IPS-18c (cell line): ENCODE results near the gene CPA3.

Experiments used
- H3K4me3 ChIP-seq: 2 replicates; pipeline ENCODE4 v1.7.0; 2013; ENCODE audit warnings: low read depth, mild to moderate bottlenecking, low read length, moderate library complexity; ENCODE audit not compliant: insufficient read depth
- H3K9me3 ChIP-seq: one replicate; pipeline ENCODE4 v1.6.1; 2013; ENCODE audit warnings: mild to moderate bottlenecking, low read length, moderate library complexity; ENCODE audit not compliant: control insufficient read depth, insufficient read depth

Gene CPA3, protein sequence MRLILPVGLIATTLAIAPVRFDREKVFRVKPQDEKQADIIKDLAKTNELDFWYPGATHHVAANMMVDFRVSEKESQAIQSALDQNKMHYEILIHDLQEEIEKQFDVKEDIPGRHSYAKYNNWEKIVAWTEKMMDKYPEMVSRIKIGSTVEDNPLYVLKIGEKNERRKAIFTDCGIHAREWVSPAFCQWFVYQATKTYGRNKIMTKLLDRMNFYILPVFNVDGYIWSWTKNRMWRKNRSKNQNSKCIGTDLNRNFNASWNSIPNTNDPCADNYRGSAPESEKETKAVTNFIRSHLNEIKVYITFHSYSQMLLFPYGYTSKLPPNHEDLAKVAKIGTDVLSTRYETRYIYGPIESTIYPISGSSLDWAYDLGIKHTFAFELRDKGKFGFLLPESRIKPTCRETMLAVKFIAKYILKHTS

DNA sequence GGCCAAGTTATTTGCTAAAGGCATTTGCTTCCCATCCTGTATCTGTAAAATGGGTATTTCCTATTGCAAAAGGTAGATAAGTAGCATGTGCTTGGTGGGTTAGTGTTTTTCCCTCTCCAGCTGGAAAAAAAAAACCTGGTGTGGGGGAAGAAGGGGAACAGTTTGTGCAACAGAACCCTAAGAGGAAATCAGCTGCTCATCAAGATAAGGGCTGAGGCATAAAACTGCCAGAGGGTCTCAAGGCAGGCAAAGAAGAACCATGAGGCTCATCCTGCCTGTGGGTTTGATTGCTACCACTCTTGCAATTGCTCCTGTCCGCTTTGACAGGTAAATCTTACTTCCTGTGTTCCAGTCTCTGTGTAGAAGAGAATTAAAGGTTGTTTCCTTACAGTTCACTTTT is at the start of gene CPA3:
Gene CPA3, plus strand, starts transcription at position 248 of the 400 bp plus-strand sequence. Its CDS starts 12 bp downstream, at position 260.
- no peaks in the 10 kb centered on the region for H3K9me3 ChIP-seq
- H3K4me3 ChIP-seq, result no peak within 1 kb of the TSS

DNA sequence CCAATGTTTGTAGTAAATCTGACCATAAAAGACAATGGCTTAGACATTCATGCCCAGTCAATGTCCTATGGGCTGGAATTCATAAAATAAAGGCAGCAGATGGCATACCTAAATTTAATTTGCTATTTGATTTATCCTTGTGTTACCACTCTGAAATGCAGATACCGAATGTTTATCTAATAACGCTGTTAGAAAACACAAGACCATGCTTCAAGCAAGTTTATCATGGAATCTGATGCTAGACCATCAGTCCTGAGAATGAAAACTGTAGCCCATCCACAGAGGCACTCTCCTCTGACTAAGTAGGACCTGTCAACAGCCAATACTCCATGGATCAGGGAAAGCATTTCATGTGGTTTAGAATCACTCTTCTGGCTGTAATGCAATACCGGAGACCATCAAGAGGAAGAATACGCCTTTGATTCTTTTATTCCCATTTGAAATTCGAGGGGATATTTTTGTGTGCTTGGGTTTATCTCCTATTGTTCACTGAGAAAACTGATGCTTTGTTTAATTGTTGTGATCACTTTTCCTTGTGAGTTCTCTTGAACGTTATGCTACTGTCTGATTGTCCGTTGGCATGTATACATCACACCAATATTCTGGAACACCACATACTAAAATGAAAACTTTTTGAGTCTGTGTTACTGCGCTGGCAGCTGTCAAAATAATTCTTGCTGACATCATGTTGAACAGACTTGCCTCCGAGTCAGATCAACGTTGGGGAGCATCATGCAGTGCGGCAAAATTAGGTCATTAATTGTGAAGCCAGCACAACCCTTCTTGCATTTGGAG is 49.6 kb upstream of the CPA3 start:
- Histone ChIP-seq H3K4me3 (no peak overlapping the region), H3K9me3 (no peaks in the 10 kb centered on the region)

DNA sequence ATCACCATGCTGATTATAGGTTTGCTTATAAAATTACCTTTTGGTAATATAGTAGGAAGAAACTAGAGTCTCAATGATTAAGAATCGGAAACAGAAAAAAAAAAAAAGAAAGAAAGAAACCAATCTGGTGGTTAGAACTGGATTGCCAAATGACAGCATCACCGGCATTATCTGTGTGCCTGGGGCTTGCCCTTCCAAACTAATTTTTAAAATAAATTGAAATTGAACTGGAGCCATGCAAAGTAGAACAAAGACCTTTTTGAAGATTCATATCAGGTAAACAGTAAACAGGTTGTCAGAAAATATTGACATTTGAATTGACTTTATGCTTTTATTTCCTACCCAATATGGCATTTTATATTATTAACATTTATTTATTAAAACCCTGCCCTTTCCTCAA is 48.7 kb upstream of the CPA3 start:
- Histone ChIP-seq H3K4me3 (no peak overlapping the region), H3K9me3 (no peaks in the 10 kb centered on the region)

DNA sequence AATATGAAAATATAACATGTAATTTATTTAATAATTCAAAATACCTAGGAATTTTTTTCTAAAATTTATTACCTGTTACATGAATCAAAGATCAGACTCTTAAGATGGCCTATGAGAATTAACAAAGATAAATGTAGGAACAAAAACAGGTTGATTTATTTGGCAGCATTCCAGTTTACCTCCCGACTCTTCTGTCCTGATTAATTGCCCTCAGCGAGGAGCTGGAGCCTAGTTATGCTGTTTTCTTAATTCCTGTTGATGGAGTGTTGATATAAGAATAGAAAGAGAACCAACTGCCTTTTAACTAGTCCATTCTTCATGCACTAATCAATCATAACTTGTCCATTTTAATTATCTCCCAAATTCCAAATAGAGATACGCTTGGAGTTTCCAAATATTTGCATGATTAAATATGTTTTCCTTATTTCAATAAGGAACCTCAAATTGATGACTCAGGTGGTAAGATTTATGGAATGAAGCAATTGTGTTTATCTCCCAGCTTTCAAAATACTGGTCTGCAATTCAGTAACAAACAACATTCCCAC is 48.0 kb upstream of the CPA3 start:
- H3K4me3 ChIP-seq, result no peak overlapping the region
- H3K9me3 ChIP-seq, result no peaks in the 10 kb centered on the region

DNA sequence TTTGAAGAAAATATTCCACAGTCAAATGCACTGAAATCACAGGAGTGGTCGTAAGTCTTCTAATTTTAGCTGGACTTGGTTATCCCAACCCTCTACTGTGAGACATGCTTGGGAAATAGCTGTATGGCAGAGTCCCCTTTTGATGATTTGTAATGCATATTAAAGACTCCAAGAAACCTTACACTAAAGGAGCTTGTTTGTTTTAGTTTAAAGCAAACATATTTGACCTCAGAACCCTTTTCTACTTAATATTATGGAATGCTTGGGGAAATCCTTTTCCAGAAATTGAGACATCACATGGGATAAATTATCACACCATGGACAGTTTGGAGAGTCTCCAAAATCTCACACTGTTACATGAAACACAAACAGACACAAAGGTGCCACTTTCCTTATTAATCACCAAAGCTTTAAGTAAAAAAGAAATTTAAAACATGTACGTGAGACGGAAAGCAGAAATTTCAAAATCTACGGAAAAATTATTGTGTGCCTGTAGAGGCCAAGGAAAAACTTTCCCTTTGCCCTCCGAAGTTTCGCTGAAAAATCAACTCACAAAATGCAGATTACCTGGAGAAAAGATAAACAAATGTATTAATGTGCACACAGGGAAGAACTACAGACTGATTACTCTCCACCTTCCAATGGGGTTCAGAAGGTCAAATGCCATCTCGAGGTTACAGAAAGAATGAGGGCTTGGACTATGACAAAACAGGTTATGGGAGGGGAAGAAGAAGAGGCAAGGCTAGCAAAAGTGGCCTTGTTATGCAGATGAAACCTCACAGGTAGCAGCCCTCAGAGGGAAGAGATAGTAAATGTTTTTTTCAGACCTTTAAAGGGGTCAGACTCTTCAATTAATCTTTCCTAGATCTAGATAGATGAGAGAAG is 44.5 kb upstream of the CPA3 start:
- no peak overlapping the region for H3K4me3 ChIP-seq
- H3K9me3 ChIP-seq, result no peaks in the 10 kb centered on the region

DNA sequence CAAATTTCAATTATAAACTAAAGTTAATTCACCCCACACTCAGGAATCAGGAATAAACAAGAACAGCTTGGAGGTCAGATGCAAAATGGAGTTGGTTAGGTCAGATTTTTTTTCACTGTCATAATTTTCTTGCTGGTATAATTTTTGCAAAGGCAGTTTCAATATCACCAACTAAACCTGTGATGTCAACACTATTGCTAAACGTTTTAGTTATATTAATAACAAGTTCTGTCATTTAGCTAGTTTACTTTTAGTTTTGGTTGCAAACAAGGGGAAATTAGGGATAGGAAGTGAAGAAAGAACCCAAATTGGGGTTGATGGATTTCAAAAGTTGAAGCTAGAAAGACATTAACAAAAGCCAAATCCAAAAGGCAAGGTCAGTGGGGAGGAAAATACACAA is 42.1 kb upstream of the CPA3 start:
- no peaks in the 10 kb centered on the region for H3K9me3 ChIP-seq
- no peak overlapping the region for H3K4me3 ChIP-seq

DNA sequence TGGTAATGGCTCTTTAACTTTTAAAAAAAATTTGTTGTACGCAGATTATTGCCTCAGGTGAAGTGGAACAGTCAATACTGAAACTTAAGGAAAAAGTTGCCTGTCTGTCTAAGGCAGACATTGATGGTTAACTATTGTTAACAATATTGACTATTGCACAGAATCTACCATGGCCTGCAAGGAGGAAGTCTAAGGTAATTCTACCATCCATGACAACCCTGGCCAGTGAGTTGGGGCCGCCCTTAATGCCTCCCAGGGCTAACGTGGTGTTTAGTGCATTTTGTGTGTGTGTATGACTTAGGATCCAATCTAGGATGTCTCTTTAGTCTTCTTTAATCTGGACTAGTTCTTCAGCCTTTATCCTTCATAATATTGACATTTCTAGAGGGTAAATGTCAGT is 39.6 kb upstream of the CPA3 start:
- H3K9me3 ChIP-seq, result no peaks in the 10 kb centered on the region
- no peak overlapping the region for H3K4me3 ChIP-seq

DNA sequence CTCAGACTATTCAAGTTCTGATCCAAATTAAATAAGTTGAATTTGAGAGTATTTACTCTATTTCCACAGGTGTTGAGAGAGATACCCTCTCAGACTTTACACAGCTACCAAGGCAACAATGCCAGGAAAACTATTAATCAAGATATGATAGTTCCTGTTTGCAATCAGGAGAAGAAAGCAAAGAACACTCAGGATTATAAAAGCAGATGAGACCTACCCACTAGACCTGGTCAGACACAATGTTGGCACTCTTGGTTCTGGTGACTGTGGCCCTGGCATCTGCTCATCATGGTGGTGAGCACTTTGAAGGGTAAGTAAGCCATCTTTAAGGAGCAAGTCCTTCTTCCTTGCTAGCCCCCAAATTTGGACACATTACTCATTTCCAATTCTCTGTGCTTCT is 37.5 kb upstream of the CPA3 start, which contains the start of gene CPB1:
Gene CPB1, plus strand, starts transcription at position 227 of the 400 bp plus-strand sequence. Its CDS starts 13 bp downstream, at position 240.
- Histone ChIP-seq H3K9me3 (no peaks in the 10 kb centered on the region), H3K4me3 (no peak within 1 kb of the TSS)

DNA sequence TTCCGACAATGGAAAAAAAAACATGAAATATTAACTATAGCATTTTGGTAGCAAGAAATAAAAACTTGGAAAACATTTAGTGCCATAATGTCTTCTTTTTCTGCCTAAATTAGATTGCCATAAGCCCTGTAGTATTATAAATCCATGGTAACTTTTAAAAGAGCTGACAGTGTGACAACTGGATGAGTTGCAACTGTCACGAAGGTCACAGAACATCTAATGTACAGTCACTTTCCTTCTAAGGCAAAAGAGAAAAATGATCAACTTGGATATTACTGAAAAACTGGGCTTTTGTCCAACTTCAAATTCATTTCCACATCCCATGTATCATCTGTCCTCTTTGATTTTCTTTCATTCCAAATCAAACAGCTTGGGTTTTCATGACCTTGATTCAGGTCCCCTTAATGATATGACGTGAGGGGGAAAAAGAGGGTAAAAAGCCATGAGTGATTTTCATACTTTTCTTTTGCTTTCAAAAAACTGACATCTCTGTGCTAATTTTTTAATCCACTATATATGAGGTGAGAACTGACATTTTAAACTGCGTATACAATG is 36.9 kb upstream of the CPA3 start:
- Histone ChIP-seq H3K4me3 (no peak overlapping the region), H3K9me3 (no peaks in the 10 kb centered on the region)

DNA sequence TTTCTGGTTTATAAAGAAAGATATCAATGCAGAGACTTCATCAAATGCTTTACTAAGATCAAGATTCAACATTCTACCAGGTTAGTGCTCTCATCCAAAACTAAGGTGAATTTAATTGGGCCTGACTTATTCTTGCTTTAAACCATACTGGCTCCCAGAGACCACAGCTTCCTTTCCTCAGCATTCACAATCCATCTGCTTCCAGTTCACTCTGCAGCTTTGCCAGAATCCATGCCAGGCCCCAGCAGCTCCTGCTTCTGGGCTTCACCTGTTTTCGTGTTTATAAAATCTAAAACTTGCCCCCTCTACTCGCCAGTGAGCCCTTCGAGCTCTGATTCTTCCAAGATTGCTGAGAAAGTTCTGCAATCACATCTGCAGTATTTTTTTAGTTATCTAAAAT is 35.2 kb upstream of the CPA3 start:
- no peak overlapping the region for H3K4me3 ChIP-seq
- H3K9me3 ChIP-seq, result no peaks in the 10 kb centered on the region

DNA sequence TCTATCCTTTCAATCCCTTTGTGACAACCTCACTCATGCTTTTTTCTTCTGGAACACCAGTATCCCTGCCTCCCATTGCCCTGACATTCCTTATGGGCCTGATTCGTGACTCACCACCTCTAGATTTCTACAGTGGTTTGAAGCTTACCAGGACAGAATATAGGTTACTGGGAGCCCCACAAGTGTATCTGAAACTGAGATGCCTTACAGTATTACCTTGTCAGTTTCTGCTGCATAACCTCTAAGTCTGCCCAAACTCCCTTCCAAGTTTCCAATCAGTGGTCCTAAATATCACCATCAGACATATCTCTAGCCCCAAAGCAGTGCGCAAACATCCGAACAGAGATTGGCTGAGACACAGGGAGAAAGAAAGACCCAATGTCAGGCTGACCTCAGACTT is 31.9 kb upstream of the CPA3 start:
- Histone ChIP-seq H3K4me3 (no peak overlapping the region), H3K9me3 (no peaks in the 10 kb centered on the region)

DNA sequence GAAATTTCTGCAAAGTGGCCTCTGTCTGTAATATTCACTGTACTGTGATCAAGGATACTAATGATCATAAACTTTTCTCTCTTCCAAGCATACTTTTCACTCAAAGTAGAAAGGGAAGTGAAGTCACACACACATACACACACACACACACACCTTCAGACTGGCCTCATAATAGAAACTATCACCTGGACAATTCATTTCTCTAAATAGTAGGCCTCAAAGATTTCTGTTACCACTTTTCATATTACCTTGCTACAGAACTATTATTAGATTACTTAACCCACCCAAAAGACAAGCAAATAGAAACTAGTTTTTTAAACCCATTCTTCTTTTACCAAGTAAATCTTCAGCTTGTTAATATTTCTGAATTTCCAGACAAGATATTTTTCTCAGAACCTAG is 25.3 kb upstream of the CPA3 start:
- no peaks in the 10 kb centered on the region for H3K9me3 ChIP-seq

DNA sequence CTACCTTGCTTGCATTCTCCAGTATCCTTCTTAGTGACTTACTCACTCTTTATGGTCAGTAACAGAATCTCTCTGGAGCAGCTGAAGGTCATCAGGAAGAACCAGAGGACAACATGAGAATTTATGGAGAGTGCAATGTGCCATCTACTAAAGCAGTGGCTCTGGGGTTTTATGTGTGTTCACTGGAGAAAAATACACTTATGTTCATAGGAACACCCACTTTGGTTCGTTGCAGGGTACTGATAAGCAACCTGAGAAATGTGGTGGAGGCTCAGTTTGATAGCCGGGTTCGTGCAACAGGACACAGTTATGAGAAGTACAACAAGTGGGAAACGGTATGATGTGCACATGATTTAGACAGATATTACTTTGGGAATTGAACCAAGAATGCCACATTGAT is 24.6 kb upstream of the CPA3 start:
- H3K9me3 ChIP-seq, result no peaks in the 10 kb centered on the region
- H3K4me3 ChIP-seq, result no peak overlapping the region

More for the DNA sequence above, 25.3 kb upstream of the CPA3 start:
- H3K4me3 ChIP-seq, result no peak overlapping the region

DNA sequence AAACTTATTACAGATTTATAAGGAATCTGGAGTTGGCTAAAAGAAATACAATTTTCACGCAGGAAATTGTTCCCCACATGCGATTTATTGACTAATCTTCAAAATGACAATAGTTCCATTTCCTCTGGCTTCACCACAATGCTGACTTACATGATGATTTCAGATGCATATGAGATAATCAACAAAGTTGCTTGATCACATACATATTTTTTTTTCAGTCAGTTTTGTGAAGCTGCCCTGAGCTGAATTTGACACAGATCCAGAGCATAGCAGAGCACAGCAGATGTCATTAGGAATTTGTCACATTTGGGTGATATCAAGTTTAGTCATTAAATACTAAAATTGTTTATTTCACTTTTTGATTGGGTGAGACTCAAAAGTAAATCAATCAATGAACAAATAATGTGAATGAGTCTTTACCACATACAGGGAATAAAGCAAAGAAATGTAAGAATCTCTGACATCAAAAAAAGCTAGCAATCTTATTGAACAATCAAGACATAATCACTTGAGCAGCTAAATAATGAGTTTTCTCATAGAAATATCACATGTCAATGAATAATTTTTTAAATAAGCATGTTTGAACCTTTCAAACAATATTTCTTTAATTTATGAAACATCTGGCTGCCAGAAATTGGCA is 19.2 kb upstream of the CPA3 start:
- no peak overlapping the region for H3K4me3 ChIP-seq
- no peaks in the 10 kb centered on the region for H3K9me3 ChIP-seq

DNA sequence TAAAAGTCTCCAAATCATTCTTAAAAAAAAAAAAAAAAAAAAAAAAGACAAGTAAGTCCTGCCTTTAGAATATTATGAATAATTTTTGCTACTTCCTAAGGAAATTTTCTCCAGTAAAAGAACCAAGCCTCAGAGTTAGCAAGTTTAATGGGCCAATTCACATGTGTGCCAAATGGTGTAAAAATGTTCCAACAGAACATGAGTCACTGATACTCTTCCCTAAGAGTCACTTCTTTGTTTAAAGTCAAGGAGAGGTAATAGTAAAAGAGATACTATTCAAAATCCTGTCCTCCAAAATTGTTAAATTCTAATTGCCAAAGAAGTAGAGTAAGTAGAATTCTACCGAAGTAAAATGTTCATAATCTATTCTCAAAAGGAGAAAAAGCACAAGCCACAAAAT is 17.7 kb upstream of the CPA3 start:
- H3K9me3 ChIP-seq, result no peaks in the 10 kb centered on the region
- H3K4me3 ChIP-seq, result no peak overlapping the region

DNA sequence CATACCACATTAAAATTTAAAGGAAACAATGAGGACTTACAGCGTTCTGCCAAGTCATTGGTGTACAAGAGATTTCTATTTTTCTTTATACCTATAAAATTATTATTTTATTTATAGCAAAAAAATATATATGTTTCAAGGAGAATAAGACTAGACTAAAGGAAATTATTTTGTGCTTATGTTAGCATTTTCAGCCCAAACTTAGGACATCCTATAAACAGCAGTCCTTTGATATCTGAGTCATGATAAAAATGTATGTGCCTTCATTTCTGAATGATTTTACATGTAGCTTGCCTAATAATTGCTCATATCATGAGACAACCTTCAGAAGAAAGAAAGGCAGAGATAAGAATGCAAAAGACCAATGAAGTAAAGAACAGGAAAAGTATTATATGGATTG is 16.7 kb upstream of the CPA3 start:
- no peaks in the 10 kb centered on the region for H3K9me3 ChIP-seq
- H3K4me3 ChIP-seq, result no peak overlapping the region
